ENCODE measurements around the gene MYBPC1.

GRCh38 chr12:101582937-101583336 is 11.8 kb upstream of the MYBPC1 start:
- TF ChIP-seq SPI1 (IDR thresholded peaks at IDR 0.05; ENCODE audit: borderline replicate concordance, low read depth, low read length) (no peak), GABPA (tag; conservative IDR thresholded peaks at IDR 0.05; ENCODE audit: low read depth) (no peak), POLR2A (conservative IDR thresholded peaks at IDR 0.05) (no peak), ARID2 (IDR thresholded peaks at IDR 0.05) (no peak), EP300 (IDR thresholded peaks at IDR 0.05; ENCODE audit: low read length) (no peak), CAMTA2 (CRISPR knock-in tag; conservative IDR thresholded peaks at IDR 0.05) (no peak), ESRRA (IDR thresholded peaks at IDR 0.05; ENCODE audit: borderline replicate concordance, low read depth) (no peak)

All from K562 (cell line).